ENCODE results near the gene PLAAT2.
"Not testable (repeated sequence)": the region's sequence is repeated elsewhere in the genome, so short reads cannot be mapped to it uniquely, and the experiment has no call there.

The PLAAT2 gene

DNA sequence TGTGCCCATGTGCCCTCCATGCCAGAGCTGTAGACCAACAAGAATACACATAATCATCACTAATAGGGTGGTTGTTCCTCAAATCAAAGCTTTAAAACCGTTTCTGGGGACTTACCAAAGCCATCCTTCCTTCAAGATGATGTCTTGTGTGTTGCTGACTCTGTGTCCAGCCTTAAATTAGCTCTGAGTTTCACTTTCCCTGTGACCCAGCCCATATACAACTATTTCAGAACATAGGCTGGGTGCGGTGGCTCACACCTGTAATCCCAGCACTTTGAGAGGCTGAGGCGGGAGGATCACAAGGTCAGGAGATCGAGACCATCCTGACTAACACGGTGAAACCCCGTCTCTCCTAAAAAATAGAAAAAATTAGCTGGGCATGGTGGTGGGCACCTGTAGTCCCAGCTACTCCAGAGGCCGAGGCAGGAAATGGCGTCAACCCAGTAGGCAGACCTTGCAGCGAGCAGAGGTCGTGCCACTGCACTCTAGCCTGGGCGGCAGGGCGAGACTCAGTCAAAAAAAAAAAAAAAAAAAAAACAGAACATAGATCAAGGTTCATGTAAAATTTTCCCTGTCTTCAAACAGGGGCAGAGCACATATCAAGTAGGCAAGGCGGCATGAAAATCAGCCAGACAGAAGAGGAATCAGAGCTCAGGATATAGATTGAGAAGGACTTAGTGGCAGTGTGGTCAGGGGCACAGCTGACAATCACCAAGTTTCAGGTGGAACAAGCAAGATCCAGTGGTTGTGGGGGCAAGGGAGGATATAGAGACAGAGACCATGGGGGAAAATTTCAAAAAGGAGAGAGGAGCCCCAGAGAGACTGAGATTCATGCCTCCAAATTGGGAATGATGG is at the start of gene PLAAT2:
PLAAT2 (minus strand) TSS at position 179 of the 855 bp plus-strand sequence; CDS start at position 124, 55 bp downstream.
- DNase-seq, result no peak

GRCh38 chr11:63612181-63612580 is 49.0 kb upstream of the PLAAT2 start:
- no peak for DNase-seq

DNA sequence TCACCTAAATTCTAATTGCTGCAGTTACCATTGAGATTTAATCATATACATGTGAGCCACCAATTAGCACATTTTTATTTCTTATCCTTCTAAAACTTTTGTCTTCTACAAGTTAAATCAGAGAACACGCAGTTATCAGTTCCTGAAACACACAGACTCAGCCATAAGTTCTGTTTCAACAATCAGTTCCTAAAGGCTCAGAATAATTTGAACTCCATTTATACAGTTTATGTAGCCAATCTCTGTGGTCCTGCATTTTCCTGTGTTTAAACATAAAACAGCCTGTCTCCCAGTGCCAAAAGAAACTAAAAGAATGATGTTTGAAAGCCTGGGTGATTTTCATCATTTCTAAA is 48.2 kb upstream of the PLAAT2 start:
- no peak for DNase-seq

DNA sequence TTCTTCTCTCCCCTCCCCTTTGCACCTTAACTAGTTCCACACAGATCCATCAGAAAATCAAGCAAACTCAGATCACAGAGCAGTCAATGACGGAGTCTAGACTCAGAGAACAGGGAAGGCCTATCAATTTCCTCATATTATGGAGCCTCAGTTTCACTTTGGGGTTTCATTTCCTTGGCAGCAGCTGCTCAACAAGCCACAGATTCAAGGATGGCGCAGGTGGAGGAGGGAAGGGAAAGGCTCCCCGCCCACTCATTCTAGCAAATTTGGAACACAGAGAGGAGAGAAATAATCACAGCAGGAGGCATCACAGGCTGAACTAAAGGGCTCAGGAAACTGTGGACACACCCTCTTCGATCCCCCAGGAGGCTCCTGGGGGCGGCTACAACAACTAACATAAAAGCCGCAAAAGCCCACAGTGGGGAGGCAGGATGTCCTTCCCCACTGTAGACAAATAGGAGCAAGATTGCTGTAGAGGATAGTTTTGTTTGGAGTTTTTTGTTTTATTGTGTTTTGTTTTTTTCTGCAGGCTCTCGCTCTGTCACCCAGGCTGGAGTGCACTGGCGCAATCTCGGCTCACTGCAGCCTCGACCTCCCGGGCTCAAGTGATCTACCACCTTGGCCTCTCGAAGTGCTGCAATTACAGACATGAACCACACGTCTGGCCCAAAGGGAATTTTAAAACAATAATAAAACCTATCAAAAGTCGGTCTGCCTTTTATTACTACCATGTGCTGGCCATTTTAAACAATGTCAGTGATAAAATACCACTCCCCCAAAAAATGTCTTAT is 47.6 kb upstream of the PLAAT2 start:
- DNase-seq, result no peak

- no peak for DNase-seq
Observed at GRCh38 chr11:63609971-63610580, 46.9 kb upstream of the PLAAT2 start.

GRCh38 chr11:63609536-63609935 is 46.4 kb upstream of the PLAAT2 start:
- DNase-seq, result no peak

DNA sequence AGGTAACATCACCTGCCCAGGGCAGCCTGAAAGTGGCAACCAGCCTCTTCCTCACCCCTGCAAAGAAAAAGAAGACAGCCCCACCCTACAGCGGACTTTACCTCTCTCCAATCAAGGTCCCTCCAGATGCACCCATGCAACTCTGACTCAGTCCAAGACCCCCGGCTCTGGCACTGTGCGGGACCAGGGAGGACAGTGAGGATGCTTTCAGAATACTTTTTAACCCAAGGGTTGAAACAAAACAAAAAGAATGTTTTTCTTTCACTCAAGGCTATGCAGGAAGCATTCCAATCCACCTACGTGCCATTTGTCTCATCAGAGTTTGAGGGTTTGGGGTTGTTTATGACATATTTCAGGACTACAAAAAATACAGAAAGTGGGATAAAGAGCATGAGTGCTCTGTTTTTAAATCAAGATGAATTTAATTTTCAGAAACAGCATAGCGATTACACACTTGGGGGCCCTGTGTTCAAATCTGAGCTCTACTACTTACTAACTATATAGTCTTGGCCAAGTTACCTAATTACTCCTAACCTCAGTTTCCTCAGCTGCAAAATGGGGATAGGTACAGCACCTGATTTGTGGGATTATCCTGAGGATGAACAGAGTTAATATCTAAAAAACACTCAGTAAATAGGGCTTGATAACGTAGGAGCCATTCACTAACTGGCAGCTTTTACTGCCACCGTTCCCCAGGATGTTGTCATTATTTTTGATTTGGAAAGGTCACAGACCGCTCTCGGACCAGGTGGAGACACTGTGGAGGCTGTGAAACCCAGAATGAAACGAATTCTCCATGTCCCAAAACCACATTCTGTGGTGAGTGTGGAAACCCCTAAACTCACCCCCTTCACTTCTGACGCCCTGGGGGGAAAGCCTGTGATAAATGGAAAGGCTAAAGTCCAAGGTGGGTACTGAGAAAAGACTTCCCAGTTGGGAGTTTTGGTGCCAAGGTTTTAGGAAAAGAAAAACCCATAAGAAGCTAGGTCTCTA is 45.5 kb upstream of the PLAAT2 start:
- no peak for DNase-seq

DNA sequence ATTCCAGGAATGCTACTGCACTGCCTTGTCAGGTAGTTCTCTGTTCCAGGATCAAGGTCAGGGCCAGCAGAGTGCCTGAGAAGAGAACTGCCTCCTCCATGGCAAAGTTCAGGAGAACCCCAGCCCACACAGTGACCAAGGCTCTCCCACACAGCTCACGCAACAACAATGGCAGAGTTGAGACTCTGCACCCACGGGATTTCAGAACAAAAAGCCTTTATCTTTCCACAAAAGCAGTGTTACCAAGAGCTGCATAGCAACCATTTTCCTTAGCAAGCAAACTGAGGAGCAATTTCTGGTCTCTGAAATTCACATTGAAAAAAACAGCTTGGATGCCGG is 40.0 kb upstream of the PLAAT2 start:
- DNase-seq, result no peak

DNA sequence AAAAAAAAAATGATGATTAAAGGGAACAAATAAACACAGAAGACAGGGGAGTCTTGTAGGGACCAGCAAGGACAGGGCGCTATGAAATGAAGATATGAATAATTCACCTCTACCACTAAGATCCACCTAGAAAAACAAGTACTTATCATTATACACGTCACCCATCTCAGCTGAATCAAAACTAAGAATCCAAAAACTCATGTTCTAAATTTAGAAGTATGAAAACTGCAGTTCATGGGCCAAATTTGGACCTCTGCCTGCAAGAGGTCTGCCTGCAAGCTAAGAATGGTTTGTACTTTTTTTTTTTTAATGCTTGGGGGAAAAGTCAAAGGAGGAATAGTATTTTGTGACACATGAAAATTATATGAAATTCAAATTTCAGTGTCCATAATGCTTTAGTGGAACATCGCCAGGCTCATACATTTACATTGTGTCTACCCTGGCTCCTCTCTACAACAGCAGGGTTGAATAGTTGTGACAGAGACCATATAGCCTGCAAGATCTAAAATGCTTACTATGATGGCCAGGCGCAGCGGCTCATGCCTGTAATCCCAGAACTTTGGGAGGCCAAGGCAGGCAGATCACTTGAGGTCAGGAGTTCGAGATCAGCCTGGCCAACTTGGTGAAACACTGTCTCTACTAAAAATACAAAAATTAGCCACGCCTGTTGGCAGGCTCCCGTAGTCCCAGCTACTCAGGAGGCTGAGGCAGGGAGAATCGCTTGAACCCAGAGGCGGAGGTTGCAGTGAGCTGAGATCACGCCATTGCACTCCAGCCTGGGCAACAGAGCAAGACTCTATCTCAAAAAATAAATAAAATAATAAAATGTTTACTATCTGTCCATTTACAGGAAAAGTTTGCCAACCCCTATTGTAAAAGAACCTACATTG is 39.4 kb upstream of the PLAAT2 start:
- not testable (repeated sequence) for DNase-seq

GRCh38 chr11:63599211-63600122 is 36.3 kb upstream of the PLAAT2 start:
- no peak for DNase-seq

DNA sequence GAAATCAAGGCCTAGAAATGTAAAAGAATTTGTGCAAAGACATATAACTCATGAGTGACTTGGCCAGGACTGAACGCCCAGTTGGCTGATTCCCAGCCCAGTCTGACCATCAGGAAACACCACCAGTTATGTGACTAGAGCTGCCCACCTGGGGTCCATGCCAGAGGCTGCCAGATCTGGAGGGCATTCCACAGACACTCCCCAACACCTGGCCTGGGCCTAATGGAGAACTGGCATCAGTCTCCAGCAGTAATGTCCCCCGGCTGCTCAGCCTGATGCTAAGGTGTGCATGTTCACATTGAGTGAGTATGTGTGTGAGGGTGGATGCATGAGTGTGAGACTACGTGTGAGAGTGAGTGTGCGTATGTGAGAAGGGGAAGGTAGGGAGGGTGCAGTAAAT is 35.4 kb upstream of the PLAAT2 start:
- DNase-seq, result no peak

DNA sequence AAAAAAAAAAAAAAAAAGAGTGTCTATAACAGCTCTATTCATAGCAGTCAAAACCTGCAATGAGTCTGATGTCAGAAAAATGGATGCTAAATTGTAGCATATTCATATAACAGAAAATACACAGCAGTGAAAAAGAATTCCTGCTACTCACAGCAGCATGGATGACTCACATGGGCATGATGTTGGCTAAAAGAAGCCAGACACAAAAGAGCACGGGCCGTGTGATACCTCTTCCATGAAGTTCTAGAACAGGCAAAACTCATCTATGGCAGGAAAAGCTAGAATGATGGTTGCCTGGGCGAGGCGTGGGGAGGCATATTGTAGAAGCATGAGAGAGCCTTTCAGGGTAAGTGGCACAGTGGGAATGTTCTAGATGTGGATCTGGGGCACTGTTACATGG is 32.1 kb upstream of the PLAAT2 start:
- DNase-seq, result no peak

DNA sequence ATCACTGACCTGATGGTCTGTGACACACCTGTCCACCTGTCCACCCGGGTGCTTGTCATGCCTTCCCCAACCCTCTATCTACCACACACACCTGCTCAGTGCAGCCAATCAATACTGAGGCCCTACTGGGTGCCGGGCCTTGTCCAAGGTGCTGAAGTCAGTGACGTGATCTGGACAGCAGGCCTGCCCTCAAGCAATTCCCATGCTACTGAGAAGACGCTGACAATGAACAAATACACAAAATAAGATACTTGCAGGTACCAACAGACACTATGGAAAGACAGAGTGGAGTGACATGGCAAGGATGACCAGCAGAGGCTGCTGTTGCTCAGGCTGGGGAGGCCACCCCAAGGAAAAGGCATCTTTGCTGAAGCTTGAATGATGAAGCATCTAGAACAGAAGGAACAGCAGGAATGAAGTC is 29.8 kb upstream of the PLAAT2 start:
- no peak for DNase-seq

DNA sequence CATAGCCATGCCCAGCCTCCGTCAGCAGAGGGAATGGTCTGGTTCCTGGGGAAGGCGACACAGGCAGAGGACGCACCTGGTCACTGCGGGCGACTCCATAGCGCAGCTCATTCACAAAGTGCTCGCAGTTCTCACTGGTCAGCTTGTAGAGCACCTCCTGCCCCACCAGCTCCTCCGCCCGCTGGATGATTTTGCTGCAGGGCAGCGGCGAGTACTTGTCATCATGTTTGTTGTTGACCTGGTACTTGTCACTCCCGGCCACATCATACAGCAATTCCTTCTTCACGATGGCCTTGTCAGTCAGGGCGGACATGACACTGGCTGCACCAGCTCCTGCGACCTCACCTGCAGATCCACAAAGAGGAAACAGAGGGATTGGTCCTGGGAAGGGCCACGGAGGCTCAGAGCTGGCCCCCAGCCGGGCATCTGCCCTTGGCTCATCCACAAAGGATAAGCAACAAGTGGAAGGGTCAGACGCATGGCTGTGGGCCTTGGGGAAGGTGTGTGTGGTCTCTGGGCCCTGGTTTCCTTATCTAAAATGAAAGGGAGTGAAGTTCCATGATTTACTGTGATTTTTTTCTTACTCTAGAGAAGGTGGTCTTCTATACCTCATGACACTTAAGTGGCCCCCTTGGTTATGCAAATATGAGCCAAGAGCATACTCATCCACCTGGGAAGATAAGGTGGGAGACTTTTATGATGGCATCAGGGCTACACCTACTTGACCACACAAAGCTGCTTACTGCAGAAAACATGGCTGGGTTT is 27.0 kb upstream of the PLAAT2 start:
- DNase-seq, result no peak

DNA sequence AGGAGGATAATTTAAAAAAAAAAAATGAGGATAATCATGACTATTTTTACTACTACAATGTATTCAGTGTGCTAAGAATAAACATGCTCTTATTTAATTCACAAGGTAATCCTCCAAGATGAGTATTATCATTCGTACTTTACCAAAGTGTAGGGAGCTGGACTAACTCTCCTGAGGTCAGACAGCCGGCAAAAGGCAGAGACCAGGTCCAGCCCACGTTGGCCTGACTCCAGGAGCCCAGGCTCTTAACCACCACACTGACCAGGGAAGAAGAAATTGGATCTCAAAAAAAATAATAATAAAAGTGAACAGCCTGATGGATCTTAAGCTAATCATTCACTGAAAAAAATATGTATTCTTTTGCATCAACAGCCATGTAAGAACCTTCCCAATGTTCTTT is 25.8 kb upstream of the PLAAT2 start:
- no peak for DNase-seq

GRCh38 chr11:63586451-63587166 is 23.4 kb upstream of the PLAAT2 start:
- no peak for DNase-seq

DNA sequence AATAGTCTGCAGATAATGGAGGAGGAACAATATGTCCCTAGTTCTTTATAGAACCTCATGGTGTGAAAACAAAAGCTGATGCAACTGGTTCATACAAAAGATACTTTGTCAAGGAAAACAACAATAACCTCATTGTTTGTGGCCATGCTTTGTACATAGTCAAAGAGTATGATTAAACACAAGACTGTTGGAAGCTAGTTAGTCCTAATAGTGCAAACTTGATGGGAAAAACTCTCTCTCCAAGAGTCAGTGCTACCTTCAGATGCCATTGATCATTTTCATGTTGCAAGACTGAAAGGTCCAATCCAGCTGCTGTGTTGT is 20.1 kb upstream of the PLAAT2 start:
- no peak for DNase-seq

- not testable (repeated sequence) for DNase-seq
Observed at GRCh38 chr11:63581224-63581623, 18.0 kb upstream of the PLAAT2 start.

DNA sequence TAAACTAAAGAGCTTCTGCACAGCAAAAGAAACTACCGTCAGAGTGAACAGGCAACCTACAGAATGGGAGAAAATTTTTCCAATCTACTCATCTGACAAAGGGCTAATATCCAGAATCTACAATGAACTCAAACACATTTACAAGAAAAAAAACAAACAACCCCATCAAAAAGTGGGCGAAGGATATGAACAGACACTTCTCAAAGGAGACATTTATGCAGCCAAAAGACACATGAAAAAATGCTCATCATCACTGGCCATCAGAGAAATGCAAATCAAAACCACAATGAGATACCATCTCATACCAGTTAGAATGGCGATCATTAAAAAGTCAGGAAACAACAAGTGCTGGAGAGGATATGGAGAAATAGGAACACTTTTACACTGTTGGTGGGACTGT is 15.7 kb upstream of the PLAAT2 start:
- not testable (repeated sequence) for DNase-seq

Data from GDM1 (cell line).